Lung (tissue), 12 donors: ENCODE results near the gene NPY2R. TPM values are rescaled to one million over a fixed set of nuclear protein-coding genes. Genes with fewer than 3 reads are reported as not detected.
A peak's percentile ranks its signal among the peaks of the same experiment; 100 is the strongest.

Experiments
- ATAC-seq: fragments of 200-7000 bp; cut with Tn5 transposase; one replicate; pipeline ENCODE4 v1.9.1; 2020; ENCODE audit warnings: moderate number of reproducible peaks; ENCODE audit not compliant: insufficient read depth, low FRiP score
- DNase-seq, 3 donors: peaks; one replicate each; pipeline ENCODE4 v3.0.0-alpha.2; 2013 to 2017
- H3K27ac ChIP-seq, 2 donors: one replicate each; pipeline ENCODE4 v1.5.1; 2013; ENCODE audit warnings: mild to moderate bottlenecking in 2 of 2, moderate library complexity in 2 of 2, control low read depth in 1 of 2, inconsistent platforms in 1 of 2, low read depth in 1 of 2, low read length in 1 of 2
- H3K27me3 ChIP-seq, 3 donors: one replicate each; pipeline ENCODE4 v1.5.1; 2013; ENCODE audit warnings: low read length in 2 of 3; ENCODE audit not compliant: control insufficient read depth in 3 of 3, insufficient read depth in 3 of 3
- H3K36me3 ChIP-seq, 4 donors: one replicate each; pipeline ENCODE4 v1.5.1; 2013; ENCODE audit warnings: low read length in 4 of 4, mild to moderate bottlenecking in 1 of 4, moderate library complexity in 1 of 4; ENCODE audit not compliant: control insufficient read depth in 4 of 4, insufficient read depth in 4 of 4
- H3K4me1 ChIP-seq, 5 donors: one replicate each; pipeline ENCODE4 v1.5.1; 2013; ENCODE audit warnings: low read length in 5 of 5, mild to moderate bottlenecking in 2 of 5, moderate library complexity in 1 of 5; ENCODE audit not compliant: control insufficient read depth in 5 of 5, insufficient read depth in 5 of 5
- H3K4me3 ChIP-seq: one replicate; pipeline ENCODE4 v1.5.1; 2013; ENCODE audit warnings: mild to moderate bottlenecking, control low read depth, moderate library complexity
- H3K9ac ChIP-seq, 2 donors: one replicate each; pipeline ENCODE4 v1.5.1; 2013; ENCODE audit warnings: low read length in 2 of 2, control low read depth in 1 of 2; ENCODE audit not compliant: insufficient read depth in 1 of 2
- H3K9me3 ChIP-seq, 4 donors: one replicate each; pipeline ENCODE4 v1.5.1; 2013; ENCODE audit warnings: low read length in 3 of 4, mild to moderate bottlenecking in 1 of 4, moderate library complexity in 1 of 4; ENCODE audit not compliant: control insufficient read depth in 4 of 4, insufficient read depth in 3 of 4
- CTCF ChIP-seq: IDR thresholded peaks from 2 replicates; pipeline ENCODE4 v1.5.1; 2012; ENCODE audit warnings: mild to moderate bottlenecking; ENCODE audit errors: control extremely low read depth, extremely low read depth
- WGBS, 2 donors: extraction: QIAGEN DNeasy Blood & Tissue Kit; methylation state at CpG; one replicate each; pipeline ENCODE4 v1.1.7; 2013; 5-methylcytosine and 5-hydroxymethylcytosine counted together
- polyA plus RNA-seq, 2 donors: library from polyadenylated mRNA; stranded (reverse); fragments of 200-250 nt; gene quantifications; one replicate each; pipeline ENCODE4 v1.2.1, GENCODE V29; 2013
- total RNA-seq, 2 donors: library from RNA; depleted of rRNA in 1 of 2; stranded (reverse); fragments of >200 nt in 1 of 2; gene quantifications; one replicate each; pipeline ENCODE4 v1.2.1, GENCODE V29; 2014 to 2021
- donor health status: control.
- donor health status: control.
- donor health status: Bipolar disorder and iron deficiency.
- donor health status: healthy.
- donor health status: DM: yes; HTN: yes; CAD: no.

NPY2R gene
- total and polyA plus RNA-seq, 4 donors, result 0.01 to 0.65 TPM; not detected in 2

GRCh38 chr4:155170569-155170968 is 37.9 kb upstream of the NPY2R start:
- Histone ChIP-seq H3K4me1 (no peaks in the 10 kb centered on the region), H3K9me3 (peaks cover 0 to 2% (median 0%) of the 10 kb centered on the region in 4 donors), H3K36me3 (no peaks in the 10 kb centered on the region), H3K9ac (no peak overlapping the region), H3K27me3 (no peaks in the 10 kb centered on the region), H3K27ac (no peak overlapping the region), H3K4me3 (no peak overlapping the region)
- ATAC-seq (no peak), DNase-seq (no peak)
- TF ChIP-seq CTCF, result no peak
- WGBS, 2 donors, result 62 to 71% methylated on average over 4 of the region's 4 CpGs

GRCh38 chr4:155173371-155173770 is 35.1 kb upstream of the NPY2R start:
- DNase-seq (no peak), ATAC-seq (no peak)
- TF ChIP-seq CTCF, result no peak
- Histone ChIP-seq H3K9me3 (peaks cover 0 to 2% (median under 1%) of the 10 kb centered on the region in 4 donors), H3K4me1 (no peaks in the 10 kb centered on the region), H3K27ac (no peak overlapping the region), H3K36me3 (no peaks in the 10 kb centered on the region), H3K27me3 (no peaks in the 10 kb centered on the region), H3K9ac (no peak overlapping the region), H3K4me3 (no peak overlapping the region)
- 71 to 73% methylated on average over 4 of the region's 4 CpGs for WGBS, 2 donors

- TF ChIP-seq CTCF, result no peak
- H3K9ac ChIP-seq, result no peak overlapping the region
- no peaks in the 10 kb centered on the region for H3K27me3 ChIP-seq
- H3K27ac ChIP-seq, result no peak overlapping the region
- H3K4me1 ChIP-seq, result peaks cover 0 to 7% (median 0%) of the 10 kb centered on the region in 5 donors
- peaks cover 0 to 2% (median under 1%) of the 10 kb centered on the region in 4 donors for H3K9me3 ChIP-seq
- WGBS, 2 donors, result 90 to 92% methylated on average over 1 of the region's 1 CpG
- ATAC-seq (no peak), DNase-seq (no peak)
- H3K36me3 ChIP-seq, result no peaks in the 10 kb centered on the region
- no peak overlapping the region for H3K4me3 ChIP-seq
These were observed 33.8 kb upstream of the NPY2R start for GRCh38 chr4:155174668-155175067.

GRCh38 chr4:155179216-155179615 is 29.2 kb upstream of the NPY2R start:
- 36 to 64% methylated on average over 2 of the region's 2 CpGs for WGBS, 2 donors
- H3K27ac ChIP-seq, result no peak overlapping the region
- no peak overlapping the region for H3K9ac ChIP-seq
- DNase-seq, result peak in 2 of 3 donors; percentile 99
- H3K9me3 ChIP-seq, result peaks cover 0 to 2% (median 0%) of the 10 kb centered on the region in 4 donors
- H3K27me3 ChIP-seq, result no peaks in the 10 kb centered on the region
- no peak for ATAC-seq
- no peaks in the 10 kb centered on the region for H3K36me3 ChIP-seq
- H3K4me3 ChIP-seq, result no peak overlapping the region
- TF ChIP-seq CTCF, result no peak
- peaks cover 0 to 8% (median 0%) of the 10 kb centered on the region in 5 donors for H3K4me1 ChIP-seq
